Measurements from ENCODE around the gene IQCN. TPM values are rescaled to one million over a fixed set of nuclear protein-coding genes. Genes with fewer than 3 reads are reported as not detected.

The IQCN gene
- total and polyA plus RNA-seq, 2 of the 4 experiments (the other 2 are of a cell fraction) = 0.18 to 0.67 TPM

DNA sequence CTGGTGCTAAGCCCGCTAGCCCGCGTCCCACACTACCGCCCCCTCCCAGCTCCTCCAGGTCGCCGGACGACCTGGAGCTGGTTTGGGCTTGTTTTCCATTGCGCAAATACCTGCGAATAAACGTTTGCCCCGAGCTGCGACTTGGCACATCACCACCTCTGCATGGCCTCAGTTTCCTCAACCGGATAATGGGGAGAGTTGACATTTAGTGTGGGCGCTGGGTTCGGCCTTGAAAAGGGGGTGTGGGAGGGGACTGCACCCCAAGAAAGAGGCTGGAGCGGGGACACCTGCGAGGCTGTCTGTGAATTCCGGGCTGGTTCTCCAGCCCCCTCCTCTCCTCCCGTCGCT lies 18.2 kb upstream of the IQCN start:
- dilution Hi-C loops (cut with HindIII; ENCODE audit: low sequenced_read_pairs, unreplicated experiment) = no loop called here
- Histone ChIP-seq H3K9ac (ENCODE audit: low read depth, low read length) (peak overlapping the region; percentile 89), H2AFZ (replicated peaks; ENCODE audit: low read length, poor library complexity) (peak overlapping the region; percentile 95), H3K23ac (ENCODE audit: low read depth, low read length) (peak overlapping the region; percentile 93), H2AK9ac (replicated peaks; ENCODE audit: low read depth, low read length, poor library complexity) (peak overlapping the region; percentile 99), H3K4me2 (ENCODE audit: low read depth, low read length) (peak overlapping the region; percentile 89), H3K27ac (ENCODE audit: insufficient read depth, low read length) (peak overlapping the region; percentile 92), H4K8ac (ENCODE audit: low read depth in 2 of 2, low read length in 2 of 2) (peak overlapping the region; percentile 98 to 100), H4K91ac (ENCODE audit: insufficient read depth, low read depth, low read length) (peak overlapping the region; percentile 98), H3K4ac (ENCODE audit: low read depth, low read length) (peak overlapping the region; percentile 99), H2BK15ac (ENCODE audit: low read depth, low read length) (peak overlapping the region; percentile 72; the same call in 2 of the 3 replicates), H3K9me1 (ENCODE audit: insufficient read depth, low read length) (0 out of 2 replicates have a peak, but pooled peaks cover 2% of the 10 kb centered on the region), H3K4me3 (ENCODE audit: insufficient read depth, low read depth, low read length) (peak overlapping the region; percentile 49), H3K27me3 (ENCODE audit: control insufficient read depth, insufficient read depth, low read length) (no peaks in the 10 kb centered on the region), H2AK5ac (ENCODE audit: low read depth, low read length) (peak overlapping the region; percentile 99), H2BK120ac (ENCODE audit: low read depth, low read length) (peak overlapping the region; percentile 94), H3K4me1 (ENCODE audit: control insufficient read depth, insufficient read depth, low read length) (peaks cover 26% of the 10 kb centered on the region), H3K79me1 (ENCODE audit: low read depth in 1 of 2, low read length in 2 of 2) (peaks cover 0 to 4% of the 10 kb centered on the region in 2 experiments; a peak in 1 of 4 replicates), H3K9me3 (ENCODE audit: control insufficient read depth, insufficient read depth, low read length) (no peaks in the 10 kb centered on the region), H2BK5ac (ENCODE audit: low read depth, low read length, poor library complexity, severe bottlenecking) (peak overlapping the region; percentile 82), H3K56ac (ENCODE audit: extremely low read depth, insufficient read depth, low read length) (peak overlapping the region; percentile 84; the same call in 1 of the 2 replicates), H2BK20ac (ENCODE audit: low read depth, low read length) (peak overlapping the region; percentile 79), H3K14ac (replicated peaks; ENCODE audit: low read depth, low read length) (peak overlapping the region; percentile 99), H4K5ac (ENCODE audit: low read depth, low read length) (peak overlapping the region; percentile 94), H3K36me3 (ENCODE audit: control insufficient read depth, insufficient read depth, low read length) (no peaks in the 10 kb centered on the region), H4K20me1 (ENCODE audit: insufficient read depth, low read length) (no peaks in the 10 kb centered on the region), H3K18ac (ENCODE audit: low read depth, low read length) (peak overlapping the region; percentile 74)
- intact Hi-C loops (cut with micrococcal nuclease) = no loop called here
- TF ChIP-seq RCOR1 (IDR thresholded peaks at IDR 0.05; ENCODE audit: insufficient replicate concordance, low read length) (no peak), CEBPB (IDR thresholded peaks at IDR 0.05; ENCODE audit: low read depth, low read length) (peak; percentile 62), POLR2A (IDR thresholded peaks at IDR 0.05; ENCODE audit: low read depth, low read length) (peak; percentile 14; the same call in 1 of the 2 replicates)
- 0% methylated on average over 2 of the region's 20 CpGs; no CpG with 5 or more reads in 1 of the 2 experiments for WGBS, 2 experiments (ENCODE audit: extremely low coverage in 2 of 2, insufficient read length in 1 of 2)
- no peak for DNase-seq
- BruUV-seq (replicated peaks) = no TSS peak
- in situ Hi-C loops (cut with MboI; ENCODE audit: low sequenced_read_pairs) = no loop called here
- ChIA-PET POLR2A (ENCODE audit: unreplicated experiment) (interaction anchor here (0.5 to 2.4 kb wide), 6 partner anchors 11 to 35 kb away, joined by 3 to 17 read pairs (median 6); partner anchors contain the start of genes JUND and LSM4), CTCF (interaction anchor here (0.5 to 3.0 kb wide), 3 partner anchors 13 to 240 kb away, joined by 3 to 23 read pairs (median 5); no protein-coding TSS in a partner anchor)
- no peak for ATAC-seq (ENCODE audit: low read depth)

All from IMR-90 (cell line).